Upper lobe of left lung (tissue), 6 donors: ENCODE data around the gene RIBC2. TPM values are rescaled to one million over a fixed set of nuclear protein-coding genes. Genes with fewer than 3 reads are reported as not detected.

ENCODE experiments used
- ATAC-seq, 2 donors: fragments of 200-7000 bp; cut with Tn5 transposase; one replicate each; pipeline ENCODE4 v1.9.1; 2022; ENCODE audit warnings: mild to moderate bottlenecking in 2 of 2, moderate library complexity in 2 of 2; ENCODE audit not compliant: low FRiP score in 2 of 2
- DNase-seq, 2 donors: peaks; one replicate each; pipeline ENCODE4 v3.0.0-alpha.2; 2019 to 2020
- H3K27ac ChIP-seq, 4 donors: fragments of 200-600 bp; sonication (generic); one replicate each; pipeline ENCODE4 v1.5.1; 2016 to 2019
- H3K27me3 ChIP-seq, 4 donors: fragments of 200-600 bp; sonication (generic); one replicate each; pipeline ENCODE4 v1.5.1; 2017 to 2019
- H3K36me3 ChIP-seq, 4 donors: fragments of 200-600 bp; sonication (generic); one replicate each; pipeline ENCODE4 v1.5.1; 2016 to 2019
- H3K4me1 ChIP-seq, 4 donors: fragments of 200-600 bp; sonication (generic); one replicate each; pipeline ENCODE4 v1.5.1; 2018 to 2019
- H3K4me3 ChIP-seq, 4 donors: fragments of 200-600 bp; sonication (generic); one replicate each; pipeline ENCODE4 v1.5.1; 2017 to 2019; ENCODE audit warnings: mild to moderate bottlenecking in 2 of 4, moderate library complexity in 1 of 4
- H3K9me3 ChIP-seq, 4 donors: fragments of 200-600 bp; sonication (generic); one replicate each; pipeline ENCODE4 v1.5.1; 2018 to 2019
- CTCF ChIP-seq, 6 experiments: fragments of 450-650 bp in 4 of 6; fragments of 200-600 bp in 2 of 6; sonication (generic) in 2 of 6; IDR thresholded peaks; one replicate each; pipeline ENCODE4 v1.5.1; 2016 to 2019; ENCODE audit warnings: antibody characterized with exemption in 6 of 6
- EP300 ChIP-seq, 4 donors: sonication (generic); formaldehyde crosslinking; IDR thresholded peaks; one replicate each; pipeline ENCODE4 v1.5.1; 2017; ENCODE audit warnings: antibody characterized with exemption in 4 of 4, control low read depth in 2 of 4
- POLR2A ChIP-seq, 4 donors: fragments of 450-650 bp; IDR thresholded peaks; one replicate each; pipeline ENCODE4 v1.5.1; 2016 to 2017; ENCODE audit warnings: antibody characterized with exemption in 4 of 4, mild to moderate bottlenecking in 2 of 4
- POLR2AphosphoS5 ChIP-seq, 2 donors: sonication (generic); formaldehyde crosslinking; IDR thresholded peaks; one replicate each; pipeline ENCODE4 v1.5.1; 2017; ENCODE audit warnings: antibody characterized with exemption in 2 of 2
- WGBS, 2 donors: methylation state at CpG; one replicate each; pipeline ENCODE4 v1.1.5; 2017 to 2018; 5-methylcytosine and 5-hydroxymethylcytosine counted together
- total RNA-seq, 6 donors: library from RNA; depleted of rRNA in 4 of 6; stranded (reverse); fragments of >200 nt in 4 of 6; gene quantifications; one replicate each; pipeline versions ENCODE4 v1.1.0 to v1.2.1, GENCODE V29; 2016 to 2021
- donor health status: DM: no; HTN: no; CAD: no; lungs with moderate emphysema.
- donor health status: DM: no; HTN: yes; CAD: no; lungs with severe emphysema.

Gene RIBC2
- total RNA-seq, 6 donors from 2014 or later, result 1.4 to 16.7 (median 3.5) TPM; not detected in 1

GRCh38 chr22:45453764-45454163 lies 40.3 kb downstream of the RIBC2 start:
- no peaks in the 10 kb centered on the region for H3K4me1 ChIP-seq
- no peaks in the 10 kb centered on the region for H3K9me3 ChIP-seq
- ATAC-seq, result no peak
- H3K36me3 ChIP-seq, result no peaks in the 10 kb centered on the region
- no peaks in the 10 kb centered on the region for H3K27me3 ChIP-seq
- no peak overlapping the region for H3K4me3 ChIP-seq
- TF ChIP-seq POLR2AphosphoS5 (IDR thresholded peaks at IDR 0.05) (no peak), POLR2A (IDR thresholded peaks at IDR 0.05) (no peak), CTCF (IDR thresholded peaks at IDR 0.05) (no peak), EP300 (IDR thresholded peaks at IDR 0.05) (no peak)
- 96 to 98% methylated on average over 4 to 6 of the region's 6 CpGs for WGBS, 2 donors
- DNase-seq, result no peak
- H3K27ac ChIP-seq, result no peak overlapping the region

GRCh38 chr22:45454275-45454674 lies 40.8 kb downstream of the RIBC2 start:
- Histone ChIP-seq H3K27me3 (no peaks in the 10 kb centered on the region), H3K36me3 (no peaks in the 10 kb centered on the region), H3K4me1 (no peaks in the 10 kb centered on the region), H3K9me3 (no peaks in the 10 kb centered on the region), H3K27ac (no peak overlapping the region), H3K4me3 (no peak overlapping the region)
- TF ChIP-seq POLR2A (IDR thresholded peaks at IDR 0.05) (no peak), POLR2AphosphoS5 (IDR thresholded peaks at IDR 0.05) (no peak), CTCF (IDR thresholded peaks at IDR 0.05) (no peak), EP300 (IDR thresholded peaks at IDR 0.05) (no peak)
- WGBS, 2 donors, result 62 to 66% methylated on average over 4 of the region's 4 CpGs
- DNase-seq, result no peak
- ATAC-seq, result no peak

- no peak for DNase-seq
- Histone ChIP-seq H3K9me3 (no peaks in the 10 kb centered on the region), H3K27ac (no peak overlapping the region), H3K27me3 (no peaks in the 10 kb centered on the region), H3K4me3 (no peak overlapping the region), H3K36me3 (no peaks in the 10 kb centered on the region), H3K4me1 (no peaks in the 10 kb centered on the region)
- TF ChIP-seq POLR2A (IDR thresholded peaks at IDR 0.05), result no peak
- TF ChIP-seq EP300 (IDR thresholded peaks at IDR 0.05), result no peak
- no peak for TF ChIP-seq POLR2AphosphoS5 (IDR thresholded peaks at IDR 0.05)
- no peak for TF ChIP-seq CTCF (IDR thresholded peaks at IDR 0.05)
- WGBS, 2 donors, result 78 to 89% methylated on average over 12 to 14 of the region's 14 CpGs
- ATAC-seq, result no peak
Observed at GRCh38 chr22:45455212-45455611, 41.7 kb downstream of the RIBC2 start.

- H3K36me3 ChIP-seq, result no peaks in the 10 kb centered on the region
- 86 to 96% methylated on average over 4 of the region's 4 CpGs for WGBS, 2 donors
- no peaks in the 10 kb centered on the region for H3K27me3 ChIP-seq
- ATAC-seq, result no peak
- H3K27ac ChIP-seq, result no peak overlapping the region
- H3K4me3 ChIP-seq, result no peak overlapping the region
- H3K9me3 ChIP-seq, result no peaks in the 10 kb centered on the region
- H3K4me1 ChIP-seq, result no peaks in the 10 kb centered on the region
- TF ChIP-seq CTCF (IDR thresholded peaks at IDR 0.05) (no peak), POLR2AphosphoS5 (IDR thresholded peaks at IDR 0.05) (no peak), EP300 (IDR thresholded peaks at IDR 0.05) (no peak), POLR2A (IDR thresholded peaks at IDR 0.05) (no peak)
- no peak for DNase-seq
Observed at GRCh38 chr22:45455621-45456020, 42.1 kb downstream of the RIBC2 start.

GRCh38 chr22:45456811-45457210 lies 43.3 kb downstream of the RIBC2 start:
- no peak overlapping the region for H3K4me3 ChIP-seq
- 84 to 85% methylated on average over 8 of the region's 8 CpGs for WGBS, 2 donors
- H3K4me1 ChIP-seq, result no peaks in the 10 kb centered on the region
- H3K36me3 ChIP-seq, result no peaks in the 10 kb centered on the region
- TF ChIP-seq POLR2A (IDR thresholded peaks at IDR 0.05) (no peak), EP300 (IDR thresholded peaks at IDR 0.05) (no peak), POLR2AphosphoS5 (IDR thresholded peaks at IDR 0.05) (no peak), CTCF (IDR thresholded peaks at IDR 0.05) (no peak)
- ATAC-seq (no peak), DNase-seq (no peak)
- no peak overlapping the region for H3K27ac ChIP-seq
- no peaks in the 10 kb centered on the region for H3K9me3 ChIP-seq
- no peaks in the 10 kb centered on the region for H3K27me3 ChIP-seq
